GM21717 (cell line): Measurements from ENCODE around the gene RELL1.
A peak's percentile ranks its signal among the peaks of the same experiment; 100 is the strongest.
"Not testable (repeated sequence)": the region's sequence is repeated elsewhere in the genome, so short reads cannot be mapped to it uniquely, and the experiment has no call there.

ENCODE experiments used
- ATAC-seq: cut with Tn5 transposase; IDR thresholded peaks from one replicate; pipeline ENCODE4 v1.9.1; 2021; ENCODE audit warnings: mild to moderate bottlenecking, moderate library complexity; ENCODE audit not compliant: unreplicated experiment

RELL1 gene

GRCh38 chr4:37693450-37694190, 7.4 kb upstream of the RELL1 start:
- ATAC-seq, result no peak

- ATAC-seq, result no peak
Observed at GRCh38 chr4:37693030-37693429, 6.9 kb upstream of the RELL1 start.

- ATAC-seq, result no peak
Observed at GRCh38 chr4:37690976-37691375, 4.8 kb upstream of the RELL1 start.

- ATAC-seq, result no peak
Observed at GRCh38 chr4:37689353-37690095, 3.3 kb upstream of the RELL1 start.

GRCh38 chr4:37687681-37688080, 1.5 kb upstream of the RELL1 start:
- no peak for ATAC-seq

- no peak for ATAC-seq
Observed at GRCh38 chr4:37687194-37687562, 1.0 kb upstream of the RELL1 start.

GRCh38 chr4:37685823-37686372, 278 bp downstream of the RELL1 start:
- ATAC-seq, result peak; percentile 15

- ATAC-seq, result no peak
Observed at GRCh38 chr4:37685161-37685822, 884 bp downstream of the RELL1 start.

GRCh38 chr4:37684154-37684553, 2.0 kb downstream of the RELL1 start:
- ATAC-seq, result no peak

- ATAC-seq, result peak; percentile 40
Observed at GRCh38 chr4:37682701-37683401, 3.3 kb downstream of the RELL1 start.

GRCh38 chr4:37680089-37680488, 6.1 kb downstream of the RELL1 start:
- ATAC-seq, result no peak

- ATAC-seq, result no peak
Observed at GRCh38 chr4:37679301-37679700, 6.9 kb downstream of the RELL1 start.

- no peak for ATAC-seq
Observed at GRCh38 chr4:37678624-37679023, 7.6 kb downstream of the RELL1 start.

GRCh38 chr4:37675587-37676290, 10.4 kb downstream of the RELL1 start:
- peak; percentile 91 for ATAC-seq

- ATAC-seq, result no peak
Observed at GRCh38 chr4:37674439-37674838, 11.7 kb downstream of the RELL1 start.

- no peak for ATAC-seq
Observed at GRCh38 chr4:37673538-37674192, 12.5 kb downstream of the RELL1 start.

GRCh38 chr4:37671072-37671471, 15.1 kb downstream of the RELL1 start:
- no peak for ATAC-seq

- ATAC-seq, result no peak
Observed at GRCh38 chr4:37670249-37670648, 15.9 kb downstream of the RELL1 start.

GRCh38 chr4:37669124-37669523, 17.1 kb downstream of the RELL1 start:
- not testable (repeated sequence) for ATAC-seq
